Lung (tissue), 12 donors: ENCODE measurements around the gene DAZL. TPM values are rescaled to one million over a fixed set of nuclear protein-coding genes. Genes with fewer than 3 reads are reported as not detected.
A peak's percentile ranks its signal among the peaks of the same experiment; 100 is the strongest.

ENCODE experiments used
- ATAC-seq: fragments of 200-7000 bp; cut with Tn5 transposase; one replicate; pipeline ENCODE4 v1.9.1; 2020; ENCODE audit warnings: moderate number of reproducible peaks; ENCODE audit not compliant: insufficient read depth, low FRiP score
- DNase-seq, 3 donors: peaks; one replicate each; pipeline ENCODE4 v3.0.0-alpha.2; 2013 to 2017
- H3K27ac ChIP-seq, 2 donors: one replicate each; pipeline ENCODE4 v1.5.1; 2013; ENCODE audit warnings: mild to moderate bottlenecking in 2 of 2, moderate library complexity in 2 of 2, control low read depth in 1 of 2, inconsistent platforms in 1 of 2, low read depth in 1 of 2, low read length in 1 of 2
- H3K27me3 ChIP-seq, 3 donors: one replicate each; pipeline ENCODE4 v1.5.1; 2013; ENCODE audit warnings: low read length in 2 of 3; ENCODE audit not compliant: control insufficient read depth in 3 of 3, insufficient read depth in 3 of 3
- H3K36me3 ChIP-seq, 4 donors: one replicate each; pipeline ENCODE4 v1.5.1; 2013; ENCODE audit warnings: low read length in 4 of 4, mild to moderate bottlenecking in 1 of 4, moderate library complexity in 1 of 4; ENCODE audit not compliant: control insufficient read depth in 4 of 4, insufficient read depth in 4 of 4
- H3K4me1 ChIP-seq, 5 donors: one replicate each; pipeline ENCODE4 v1.5.1; 2013; ENCODE audit warnings: low read length in 5 of 5, mild to moderate bottlenecking in 2 of 5, moderate library complexity in 1 of 5; ENCODE audit not compliant: control insufficient read depth in 5 of 5, insufficient read depth in 5 of 5
- H3K4me3 ChIP-seq: one replicate; pipeline ENCODE4 v1.5.1; 2013; ENCODE audit warnings: mild to moderate bottlenecking, control low read depth, moderate library complexity
- H3K9ac ChIP-seq, 2 donors: one replicate each; pipeline ENCODE4 v1.5.1; 2013; ENCODE audit warnings: low read length in 2 of 2, control low read depth in 1 of 2; ENCODE audit not compliant: insufficient read depth in 1 of 2
- H3K9me3 ChIP-seq, 4 donors: one replicate each; pipeline ENCODE4 v1.5.1; 2013; ENCODE audit warnings: low read length in 3 of 4, mild to moderate bottlenecking in 1 of 4, moderate library complexity in 1 of 4; ENCODE audit not compliant: control insufficient read depth in 4 of 4, insufficient read depth in 3 of 4
- WGBS, 2 donors: extraction: QIAGEN DNeasy Blood & Tissue Kit; methylation state at CpG; one replicate each; pipeline ENCODE4 v1.1.7; 2013; 5-methylcytosine and 5-hydroxymethylcytosine counted together
- polyA plus RNA-seq, 2 donors: library from polyadenylated mRNA; stranded (reverse); fragments of 200-250 nt; gene quantifications; one replicate each; pipeline ENCODE4 v1.2.1, GENCODE V29; 2013
- total RNA-seq, 2 donors: library from RNA; depleted of rRNA in 1 of 2; stranded (reverse); fragments of >200 nt in 1 of 2; gene quantifications; one replicate each; pipeline ENCODE4 v1.2.1, GENCODE V29; 2014 to 2021
- TF ChIP-seq, protein P1 (sequence below): IDR thresholded peaks from 2 replicates; pipeline ENCODE4 v1.5.1; 2012; ENCODE audit warnings: mild to moderate bottlenecking; ENCODE audit errors: control extremely low read depth, extremely low read depth
- donor health status: control.
- donor health status: control.
- donor health status: Bipolar disorder and iron deficiency.
- donor health status: healthy.
- donor health status: DM: yes; HTN: yes; CAD: no.

Gene DAZL
- total and polyA plus RNA-seq, 4 donors, result 0.09 TPM; not detected in 3

DNA sequence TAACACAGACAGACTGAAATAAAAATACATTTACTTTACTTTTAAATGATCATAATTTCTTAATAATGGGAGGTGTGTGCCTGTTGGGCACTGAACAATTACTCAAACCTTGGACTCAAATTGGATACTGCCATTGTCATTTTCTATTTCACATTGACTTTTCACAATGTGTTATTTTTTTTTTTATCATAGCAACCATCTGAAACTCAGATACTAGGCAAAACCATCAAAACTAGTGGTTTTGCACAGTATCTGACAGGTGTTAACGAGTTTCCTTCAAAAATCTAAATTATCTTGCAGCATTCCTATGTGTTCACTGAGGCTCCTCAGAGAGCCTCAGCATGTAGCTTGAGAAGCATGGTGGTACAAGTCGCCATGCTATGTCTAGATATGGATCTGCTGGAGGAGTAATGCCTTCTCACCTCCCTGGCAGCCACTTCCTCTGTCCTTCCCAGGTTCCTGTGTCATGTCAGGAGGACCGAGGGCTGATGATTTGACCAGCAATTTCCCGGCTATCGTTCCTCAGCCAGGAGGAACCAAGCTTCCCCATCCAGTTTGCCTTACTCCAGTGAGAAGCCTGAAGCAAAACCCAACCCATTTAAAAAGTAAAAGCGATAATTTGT lies 61.9 kb downstream of the DAZL start:
- Histone ChIP-seq H3K9me3 (no peaks in the 10 kb centered on the region), H3K36me3 (no peaks in the 10 kb centered on the region), H3K27ac (peak overlapping the region in 1 of 2 donors; percentile 55), H3K4me3 (no peak overlapping the region), H3K27me3 (no peaks in the 10 kb centered on the region), H3K4me1 (peaks cover 0 to 3% (median 0%) of the 10 kb centered on the region in 5 donors), H3K9ac (no peak overlapping the region)
- ATAC-seq (no peak), DNase-seq (no peak)
- 79 to 81% methylated on average over 6 of the region's 6 CpGs for WGBS, 2 donors
- TF ChIP-seq, protein P1, sequence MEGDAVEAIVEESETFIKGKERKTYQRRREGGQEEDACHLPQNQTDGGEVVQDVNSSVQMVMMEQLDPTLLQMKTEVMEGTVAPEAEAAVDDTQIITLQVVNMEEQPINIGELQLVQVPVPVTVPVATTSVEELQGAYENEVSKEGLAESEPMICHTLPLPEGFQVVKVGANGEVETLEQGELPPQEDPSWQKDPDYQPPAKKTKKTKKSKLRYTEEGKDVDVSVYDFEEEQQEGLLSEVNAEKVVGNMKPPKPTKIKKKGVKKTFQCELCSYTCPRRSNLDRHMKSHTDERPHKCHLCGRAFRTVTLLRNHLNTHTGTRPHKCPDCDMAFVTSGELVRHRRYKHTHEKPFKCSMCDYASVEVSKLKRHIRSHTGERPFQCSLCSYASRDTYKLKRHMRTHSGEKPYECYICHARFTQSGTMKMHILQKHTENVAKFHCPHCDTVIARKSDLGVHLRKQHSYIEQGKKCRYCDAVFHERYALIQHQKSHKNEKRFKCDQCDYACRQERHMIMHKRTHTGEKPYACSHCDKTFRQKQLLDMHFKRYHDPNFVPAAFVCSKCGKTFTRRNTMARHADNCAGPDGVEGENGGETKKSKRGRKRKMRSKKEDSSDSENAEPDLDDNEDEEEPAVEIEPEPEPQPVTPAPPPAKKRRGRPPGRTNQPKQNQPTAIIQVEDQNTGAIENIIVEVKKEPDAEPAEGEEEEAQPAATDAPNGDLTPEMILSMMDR, result no peak

DNA sequence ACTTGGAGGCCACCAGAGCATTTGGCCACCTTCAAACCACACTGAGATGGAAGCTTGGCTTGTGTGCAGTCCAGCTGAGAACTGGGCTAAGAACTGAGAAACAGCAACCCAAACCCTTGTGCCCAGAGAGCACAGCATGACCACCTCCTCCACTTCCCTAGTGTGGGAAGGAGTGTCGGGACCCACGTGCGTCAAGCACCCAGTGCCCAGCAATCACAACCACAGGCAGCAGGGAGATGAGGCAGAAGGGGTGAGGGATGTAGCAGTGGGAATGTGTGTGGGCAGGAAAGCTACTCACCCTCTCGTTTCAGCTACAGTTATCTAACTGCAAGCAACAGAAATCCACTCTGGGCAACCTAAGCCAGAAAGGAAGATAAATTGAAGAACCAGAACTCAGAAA lies 66.7 kb downstream of the DAZL start:
- no peak overlapping the region for H3K4me3 ChIP-seq
- TF ChIP-seq, protein P1, result no peak
- WGBS, 2 donors, result 69 to 77% methylated on average over 4 of the region's 4 CpGs
- no peaks in the 10 kb centered on the region for H3K9me3 ChIP-seq
- no peaks in the 10 kb centered on the region for H3K27me3 ChIP-seq
- peak overlapping the region in 1 of 2 donors; percentile 10 for H3K9ac ChIP-seq
- DNase-seq (no peak), ATAC-seq (no peak)
- no peak overlapping the region for H3K27ac ChIP-seq
- no peaks in the 10 kb centered on the region for H3K36me3 ChIP-seq
- H3K4me1 ChIP-seq, result no peaks in the 10 kb centered on the region

DNA sequence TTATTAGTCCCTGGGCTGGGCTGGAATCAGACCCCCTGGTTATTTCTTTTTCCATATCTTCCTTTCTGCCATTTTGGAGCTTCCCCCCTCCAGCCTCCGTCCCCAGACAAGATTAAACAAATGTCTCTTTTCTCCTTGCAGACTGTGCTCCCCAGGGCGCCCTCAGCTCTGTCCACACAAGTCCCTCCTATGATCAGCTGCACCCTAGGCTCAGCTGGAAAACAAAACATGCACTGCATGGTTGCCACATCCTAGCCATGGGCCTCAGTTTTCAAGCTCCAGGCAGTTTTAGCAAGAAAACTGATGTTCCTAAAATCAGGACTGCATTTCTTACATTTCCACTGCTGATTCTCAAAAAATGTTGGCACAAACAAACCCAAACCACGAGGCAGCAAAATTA lies 68.2 kb downstream of the DAZL start:
- no peak for DNase-seq
- H3K36me3 ChIP-seq, result no peaks in the 10 kb centered on the region
- 79 to 81% methylated on average over 3 of the region's 3 CpGs for whole genome bisulfite sequencing, 2 donors
- no peaks in the 10 kb centered on the region for H3K4me1 ChIP-seq
- H3K9ac ChIP-seq, result no peak overlapping the region
- no peak overlapping the region for H3K27ac ChIP-seq
- TF ChIP-seq, protein P1, result no peak
- H3K4me3 ChIP-seq, result no peak overlapping the region
- H3K27me3 ChIP-seq, result no peaks in the 10 kb centered on the region
- ATAC-seq, result no peak
- no peaks in the 10 kb centered on the region for H3K9me3 ChIP-seq

Other genes starting within 250 kb of the DAZL start
- 10 to 100 TPM; 50.8 to 82.5 TPM for gene RFTN1, start 91.7 kb downstream of the DAZL start, total RNA-seq
- gene RFTN1, start 91.7 kb downstream of the DAZL start, polyA plus RNA-seq, result 10 to 100 TPM; 33.8 to 55.9 TPM